IMR-90 (cell line): ENCODE data around the gene LRRC8B. TPM values are rescaled to one million over a fixed set of nuclear protein-coding genes. Genes with fewer than 3 reads are reported as not detected.

Experiments used
- ATAC-seq: fragments of 200-7000 bp; cut with Tn5 transposase; 2 replicates; pipeline ENCODE4 v1.9.1; 2020; ENCODE audit warnings: low read depth, mild to moderate bottlenecking, moderate library complexity
- BruUV-seq: library from RNA; stranded (reverse); fragments of 400-500 nt; replicated peaks from 2 replicates; lab custom pipeline; 2021; lab: Mats Ljungman, UMichigan
- CTCF ChIA-PET: fragments of 300-600 bp; formaldehyde crosslinking; extraction: SDS; loops from one replicate; lab custom pipeline; 2021; ENCODE audit warnings: antibody characterized with exemption; lab: Yijun Ruan, JAX
- POLR2A ChIA-PET: fragments of 300-600 bp; sonication (Branson Sonifier 250); formaldehyde crosslinking; loops from one replicate; lab custom pipeline; 2022; ENCODE audit warnings: antibody characterized with exemption; ENCODE audit not compliant: unreplicated experiment; lab: Charles Lee
- DNase-seq: peaks from one replicate; pipeline ENCODE4 v3.0.0; 2013
- H2AFZ ChIP-seq: replicated peaks from 2 replicates; pipeline ENCODE3; 2013; ENCODE audit warnings: low read length, mild to moderate bottlenecking; ENCODE audit not compliant: poor library complexity
- H2AK5ac ChIP-seq: 2 replicates; pipeline ENCODE4 v1.6.1; 2013; ENCODE audit warnings: low read depth, low read length, inconsistent platforms
- H2AK9ac ChIP-seq: replicated peaks from 2 replicates; pipeline ENCODE3; 2013; ENCODE audit warnings: mild to moderate bottlenecking, low read depth, low read length, moderate library complexity; ENCODE audit not compliant: poor library complexity
- H2BK120ac ChIP-seq: 2 replicates; pipeline ENCODE4 v1.6.1; 2013; ENCODE audit warnings: low read depth, low read length, inconsistent platforms
- H2BK15ac ChIP-seq: 3 replicates; pipeline ENCODE4 v1.6.1; 2013; ENCODE audit warnings: low read depth, low read length, inconsistent platforms
- H2BK20ac ChIP-seq: 2 replicates; pipeline ENCODE4 v1.6.1; 2013; ENCODE audit warnings: low read depth, mild to moderate bottlenecking, inconsistent platforms, low read length, moderate library complexity
- H2BK5ac ChIP-seq: 2 replicates; pipeline ENCODE4 v1.6.1; 2013; ENCODE audit warnings: mild to moderate bottlenecking, low read depth, low read length, inconsistent platforms; ENCODE audit not compliant: poor library complexity, severe bottlenecking
- H3K14ac ChIP-seq: replicated peaks from 2 replicates; pipeline ENCODE4 v1.6.1; 2013; ENCODE audit warnings: low read depth, low read length, inconsistent platforms
- H3K18ac ChIP-seq: 2 replicates; pipeline ENCODE4 v1.6.1; 2013; ENCODE audit warnings: low read depth, low read length, control low read depth
- H3K23ac ChIP-seq: 2 replicates; pipeline ENCODE4 v1.6.1; 2013; ENCODE audit warnings: low read depth, low read length, inconsistent platforms
- H3K27ac ChIP-seq: 2 replicates; pipeline ENCODE4 v1.5.1; 2013; ENCODE audit warnings: mild to moderate bottlenecking, control low read depth, low read length; ENCODE audit not compliant: insufficient read depth
- H3K27me3 ChIP-seq: 2 replicates; pipeline ENCODE4 v1.6.1; 2013; ENCODE audit warnings: low read length; ENCODE audit not compliant: control insufficient read depth, insufficient read depth
- H3K36me3 ChIP-seq: 2 replicates; pipeline ENCODE4 v1.6.1; 2013; ENCODE audit warnings: low read length, mixed read lengths; ENCODE audit not compliant: control insufficient read depth, insufficient read depth
- H3K4ac ChIP-seq: 2 replicates; pipeline ENCODE4 v1.6.1; 2013; ENCODE audit warnings: low read depth, low read length, inconsistent platforms
- H3K4me1 ChIP-seq: 2 replicates; pipeline ENCODE4 v1.6.1; 2013; ENCODE audit warnings: low read length, mixed read lengths; ENCODE audit not compliant: control insufficient read depth, insufficient read depth
- H3K4me2 ChIP-seq: 2 replicates; pipeline ENCODE4 v1.6.1; 2013; ENCODE audit warnings: low read depth, mild to moderate bottlenecking, control low read depth, low read length, moderate library complexity
- H3K4me3 ChIP-seq: 2 replicates; pipeline ENCODE4 v1.5.1; 2013; ENCODE audit warnings: low read depth, mild to moderate bottlenecking, control low read depth, low read length, moderate library complexity; ENCODE audit not compliant: insufficient read depth
- H3K56ac ChIP-seq: 2 replicates; pipeline ENCODE4 v1.6.1; 2013; ENCODE audit warnings: low read length, inconsistent platforms; ENCODE audit not compliant: insufficient read depth; ENCODE audit errors: extremely low read depth
- H3K79me1 ChIP-seq, 2 experiments: 2 replicates each; pipeline ENCODE4 v1.6.1; 2013; ENCODE audit warnings: low read length in 2 of 2, inconsistent platforms in 1 of 2, low read depth in 1 of 2
- H3K9ac ChIP-seq: 2 replicates; pipeline ENCODE4 v1.6.1; 2013; ENCODE audit warnings: low read depth, low read length, control low read depth
- H3K9me1 ChIP-seq: 2 replicates; pipeline ENCODE4 v1.6.1; 2013; ENCODE audit warnings: low read length, inconsistent platforms; ENCODE audit not compliant: insufficient read depth
- H3K9me3 ChIP-seq: 2 replicates; pipeline ENCODE4 v1.6.1; 2013; ENCODE audit warnings: low read length; ENCODE audit not compliant: control insufficient read depth, insufficient read depth
- H4K20me1 ChIP-seq: 2 replicates; pipeline ENCODE4 v1.6.1; 2013; ENCODE audit warnings: low read length, inconsistent platforms; ENCODE audit not compliant: insufficient read depth
- H4K5ac ChIP-seq: 2 replicates; pipeline ENCODE4 v1.6.1; 2013; ENCODE audit warnings: mild to moderate bottlenecking, low read depth, low read length, control low read depth
- H4K8ac ChIP-seq, 2 experiments: 2 replicates each; pipeline ENCODE4 v1.6.1; 2013; ENCODE audit warnings: low read depth in 2 of 2, low read length in 2 of 2, control low read depth in 1 of 2, inconsistent platforms in 1 of 2
- H4K91ac ChIP-seq: 2 replicates; pipeline ENCODE4 v1.6.1; 2013; ENCODE audit warnings: low read depth, low read length, inconsistent platforms; ENCODE audit not compliant: insufficient read depth
- BHLHE40 ChIP-seq: fragments of 150-350 bp; IDR thresholded peaks from 2 replicates; pipeline ENCODE4 v1.6.1; 2016; ENCODE audit warnings: mild to moderate bottlenecking, low read depth, low read length
- CEBPB ChIP-seq: IDR thresholded peaks from 2 replicates; pipeline ENCODE4 v1.6.1; 2012; ENCODE audit warnings: low read depth, low read length, improper control_type of control experiment
- CHD1 ChIP-seq: IDR thresholded peaks from 2 replicates; pipeline ENCODE4 v1.6.1; 2012; ENCODE audit warnings: low read depth, low read length, improper control_type of control experiment
- FOS ChIP-seq: fragments of 150-350 bp; IDR thresholded peaks from 2 replicates; pipeline ENCODE4 v1.6.1; 2016; ENCODE audit warnings: low read depth, low read length
- MAFK ChIP-seq: IDR thresholded peaks from 2 replicates; pipeline ENCODE4 v1.6.1; 2012; ENCODE audit warnings: low read depth, low read length, improper control_type of control experiment
- MAZ ChIP-seq: IDR thresholded peaks from 2 replicates; pipeline ENCODE4 v1.6.1; 2012; ENCODE audit warnings: low read depth, mild to moderate bottlenecking, low read length, improper control_type of control experiment, moderate library complexity, borderline replicate concordance
- MXI1 ChIP-seq: IDR thresholded peaks from 2 replicates; pipeline ENCODE4 v1.6.1; 2012; ENCODE audit warnings: low read depth, mild to moderate bottlenecking, low read length, moderate library complexity, borderline replicate concordance
- NFE2L2 ChIP-seq: fragments of 150-350 bp; IDR thresholded peaks from 2 replicates; pipeline ENCODE4 v1.6.1; 2016; ENCODE audit warnings: low read depth, mild to moderate bottlenecking, low read length
- RAD21 ChIP-seq: IDR thresholded peaks from 2 replicates; pipeline ENCODE4 v1.6.1; 2012; ENCODE audit warnings: low read length, improper control_type of control experiment
- RCOR1 ChIP-seq: IDR thresholded peaks from 2 replicates; pipeline ENCODE4 v1.6.1; 2012; ENCODE audit warnings: mild to moderate bottlenecking, low read length, improper control_type of control experiment; ENCODE audit not compliant: insufficient replicate concordance
- RFX5 ChIP-seq: IDR thresholded peaks from 2 replicates; pipeline ENCODE4 v1.8.0; 2012; ENCODE audit warnings: low read depth, mild to moderate bottlenecking, low read length, moderate library complexity
- SMC3 ChIP-seq: fragments of 150-350 bp; IDR thresholded peaks from 2 replicates; pipeline ENCODE4 v1.6.1; 2016; ENCODE audit warnings: low read depth, mild to moderate bottlenecking, antibody characterized with exemption, low read length, moderate library complexity
- USF2 ChIP-seq: fragments of 150-350 bp; IDR thresholded peaks from 2 replicates; pipeline ENCODE4 v1.6.1; 2017; ENCODE audit warnings: mild to moderate bottlenecking, antibody characterized with exemption, low read length, low read depth
- WGBS, 2 experiments: methylation state at CpG; one replicate each; pipeline versions ENCODE4 v1.1.5 to v1.1.7; 2013; ENCODE audit warnings: missing lambda C conversion rate in 2 of 2; ENCODE audit not compliant: insufficient read length in 1 of 2; ENCODE audit errors: extremely low coverage in 2 of 2; 5-methylcytosine and 5-hydroxymethylcytosine counted together
- dilution Hi-C: fragments of 300-500 bp; cut with HindIII; formaldehyde crosslinking; loops from one replicate; pipeline ENCODE4 v1.14.3; 2018; ENCODE audit warnings: low sequenced_read_pairs; ENCODE audit not compliant: unreplicated experiment
- in situ Hi-C: fragments of 300-500 bp; cut with MboI; formaldehyde crosslinking; loops from 3 replicates; pipeline ENCODE4 v1.14.3; 2019; ENCODE audit warnings: low sequenced_read_pairs, inconsistent platforms, mixed read lengths
- intact Hi-C: fragments of 100-400 bp; cut with micrococcal nuclease; formaldehyde crosslinking; loops from 2 replicates; pipeline ENCODE4 v1.10.0; 2022
- polyA plus RNA-seq, 3 experiments: library from polyadenylated mRNA; depleted of rRNA; stranded (reverse); fragments of >200 nt; gene quantifications; 2 replicates each; pipeline ENCODE4 v1.2.3, GENCODE V29; 2012; ENCODE audit warnings: low replicate concordance in 1 of 3
- total RNA-seq: library from RNA; depleted of rRNA; stranded (reverse); fragments of >200 nt; gene quantifications from 2 replicates; pipeline ENCODE4 v1.2.3, GENCODE V29; 2012
- TF ChIP-seq, protein P1 (sequence below): fragments of 150-350 bp; IDR thresholded peaks from 2 replicates; pipeline ENCODE4 v1.6.1; 2016; ENCODE audit warnings: low read depth, mild to moderate bottlenecking, low read length, moderate library complexity, borderline replicate concordance
- TF ChIP-seq, protein P2 (sequence below): conservative IDR thresholded peaks from 2 replicates; pipeline ENCODE4 v1.5.1; 2012; ENCODE audit warnings: mild to moderate bottlenecking, low read depth, low read length, improper control_type of control experiment

Gene LRRC8B
- total and polyA plus RNA-seq, 2 of the 4 experiments (the other 2 are of a cell fraction) = 0.74 to 1.8 TPM

DNA sequence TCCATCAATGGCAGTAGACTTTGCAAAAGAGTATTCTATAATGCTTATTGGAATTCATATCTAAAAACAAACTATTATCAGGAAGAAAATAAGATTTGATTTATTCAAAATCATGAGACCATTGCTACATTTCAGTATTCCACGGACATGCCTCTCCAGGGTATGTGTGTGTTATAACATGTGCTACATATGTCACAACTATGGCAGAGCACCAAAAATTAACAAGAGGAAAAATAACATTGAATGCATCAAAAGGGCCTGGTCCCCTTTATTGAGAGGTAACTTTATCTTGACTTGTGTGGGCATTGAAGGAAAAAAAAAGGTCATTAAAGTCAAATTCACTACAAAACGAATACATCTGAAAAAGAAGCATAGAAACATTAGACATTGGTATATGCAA is 22.6 kb upstream of the LRRC8B start:
- dilution Hi-C loops = no loop called here
- TF ChIP-seq MAZ = no peak
- TF ChIP-seq SMC3 = no peak
- TF ChIP-seq, protein P1, sequence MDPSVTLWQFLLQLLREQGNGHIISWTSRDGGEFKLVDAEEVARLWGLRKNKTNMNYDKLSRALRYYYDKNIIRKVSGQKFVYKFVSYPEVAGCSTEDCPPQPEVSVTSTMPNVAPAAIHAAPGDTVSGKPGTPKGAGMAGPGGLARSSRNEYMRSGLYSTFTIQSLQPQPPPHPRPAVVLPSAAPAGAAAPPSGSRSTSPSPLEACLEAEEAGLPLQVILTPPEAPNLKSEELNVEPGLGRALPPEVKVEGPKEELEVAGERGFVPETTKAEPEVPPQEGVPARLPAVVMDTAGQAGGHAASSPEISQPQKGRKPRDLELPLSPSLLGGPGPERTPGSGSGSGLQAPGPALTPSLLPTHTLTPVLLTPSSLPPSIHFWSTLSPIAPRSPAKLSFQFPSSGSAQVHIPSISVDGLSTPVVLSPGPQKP = no peak
- TF ChIP-seq USF2 = no peak
- TF ChIP-seq NFE2L2 = no peak
- TF ChIP-seq RAD21 = no peak
- no peak for TF ChIP-seq FOS
- TF ChIP-seq BHLHE40 = no peak
- TF ChIP-seq, protein P2, sequence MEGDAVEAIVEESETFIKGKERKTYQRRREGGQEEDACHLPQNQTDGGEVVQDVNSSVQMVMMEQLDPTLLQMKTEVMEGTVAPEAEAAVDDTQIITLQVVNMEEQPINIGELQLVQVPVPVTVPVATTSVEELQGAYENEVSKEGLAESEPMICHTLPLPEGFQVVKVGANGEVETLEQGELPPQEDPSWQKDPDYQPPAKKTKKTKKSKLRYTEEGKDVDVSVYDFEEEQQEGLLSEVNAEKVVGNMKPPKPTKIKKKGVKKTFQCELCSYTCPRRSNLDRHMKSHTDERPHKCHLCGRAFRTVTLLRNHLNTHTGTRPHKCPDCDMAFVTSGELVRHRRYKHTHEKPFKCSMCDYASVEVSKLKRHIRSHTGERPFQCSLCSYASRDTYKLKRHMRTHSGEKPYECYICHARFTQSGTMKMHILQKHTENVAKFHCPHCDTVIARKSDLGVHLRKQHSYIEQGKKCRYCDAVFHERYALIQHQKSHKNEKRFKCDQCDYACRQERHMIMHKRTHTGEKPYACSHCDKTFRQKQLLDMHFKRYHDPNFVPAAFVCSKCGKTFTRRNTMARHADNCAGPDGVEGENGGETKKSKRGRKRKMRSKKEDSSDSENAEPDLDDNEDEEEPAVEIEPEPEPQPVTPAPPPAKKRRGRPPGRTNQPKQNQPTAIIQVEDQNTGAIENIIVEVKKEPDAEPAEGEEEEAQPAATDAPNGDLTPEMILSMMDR = no peak
- no peak for TF ChIP-seq RFX5
- TF ChIP-seq MAFK = no peak
- no peak for TF ChIP-seq RCOR1
- TF ChIP-seq CEBPB = no peak
- no peak for TF ChIP-seq MXI1
- no peak for TF ChIP-seq CHD1
- no peak overlapping the region for H3K4ac ChIP-seq

More for the DNA sequence above, 22.6 kb upstream of the LRRC8B start:
- H3K18ac ChIP-seq = no peak overlapping the region
- no peak overlapping the region for H2BK15ac ChIP-seq
- no peaks in the 10 kb centered on the region for H3K36me3 ChIP-seq
- H2BK20ac ChIP-seq = no peak overlapping the region
- no peak overlapping the region for H3K4me2 ChIP-seq
- no peak overlapping the region for H4K8ac ChIP-seq
- H3K79me1 ChIP-seq = no peaks in the 10 kb centered on the region
- H4K5ac ChIP-seq = no peak overlapping the region
- no CpG with 5 or more reads among the region's 2 CpGs for WGBS, 2 experiments
- no peak overlapping the region for H2BK120ac ChIP-seq
- BruUV-seq = no TSS peak
- DNase-seq = no peak
- ChIA-PET CTCF (no interaction called here), POLR2A (no interaction called here)
- no peak overlapping the region for H4K91ac ChIP-seq
- no peak overlapping the region for H2AFZ ChIP-seq
- H3K27ac ChIP-seq = no peak overlapping the region
- H3K27me3 ChIP-seq = peaks cover 1% of the 10 kb centered on the region; the same call in 1 of the 2 replicates
- ATAC-seq = no peak
- H3K14ac ChIP-seq = no peak overlapping the region
- H3K9me3 ChIP-seq = no peaks in the 10 kb centered on the region
- H2AK9ac ChIP-seq = no peak overlapping the region
- intact Hi-C loops = no loop called here
- H3K23ac ChIP-seq = no peak overlapping the region
- H3K56ac ChIP-seq = no peak overlapping the region
- H3K9me1 ChIP-seq = no peaks in the 10 kb centered on the region
- H2BK5ac ChIP-seq = no peak overlapping the region
- H4K20me1 ChIP-seq = no peaks in the 10 kb centered on the region
- no peak overlapping the region for H3K9ac ChIP-seq
- no peak overlapping the region for H3K4me3 ChIP-seq
- in situ Hi-C loops = no loop called here
- no peak overlapping the region for H2AK5ac ChIP-seq
- no peaks in the 10 kb centered on the region for H3K4me1 ChIP-seq
